Right lobe of liver (tissue), 4 donors: ENCODE measurements around the gene GRIK1.

Source experiments
- CTCF ChIP-seq, 4 donors: fragments of 200-600 bp in 3 of 4; fragments of 450-650 bp in 1 of 4; IDR thresholded peaks; one replicate each; pipeline versions ENCODE4 v1.5.1 to v1.8.0; 2016 to 2022; ENCODE audit warnings: antibody characterized with exemption in 4 of 4, mild to moderate bottlenecking in 2 of 4
- POLR2A ChIP-seq: fragments of 450-650 bp; IDR thresholded peaks from one replicate; pipeline ENCODE4 v1.6.1; 2017; ENCODE audit warnings: antibody characterized with exemption, mild to moderate bottlenecking
- donor health status: DM: no; HTN: no; CAD: no.
- donor health status: DM: no; HTN: no; CAD: no.
- donor health status: DM: no; HTN: yes; CAD: no.

GRCh38 chr21:29682800-29683199 lies 257.0 kb downstream of the GRIK1 start:
- TF ChIP-seq CTCF (IDR thresholded peaks at IDR 0.05) (no peak), POLR2A (no peak)
